HL-60 (cell line): ENCODE measurements around the gene MARK1.

Source experiments
- CTCF ChIP-seq: IDR thresholded peaks from one replicate; pipeline ENCODE4 v1.5.1; 2011; ENCODE audit warnings: low read length, control low read depth, inconsistent platforms; ENCODE audit not compliant: insufficient read depth
- POLR2AphosphoS5 ChIP-seq: IDR thresholded peaks from 2 replicates; pipeline ENCODE4 v1.6.1; 2012; ENCODE audit warnings: low read depth
- REST ChIP-seq: IDR thresholded peaks from 2 replicates; pipeline ENCODE4 v1.6.1; 2012; ENCODE audit warnings: low read depth; ENCODE audit not compliant: insufficient replicate concordance
- SPI1 ChIP-seq: IDR thresholded peaks from 2 replicates; pipeline ENCODE4 v1.6.1; 2012; ENCODE audit warnings: low read depth, mild to moderate bottlenecking, borderline replicate concordance

GRCh38 chr1:220529521-220530020 lies 1.6 kb downstream of the MARK1 start:
- TF ChIP-seq CTCF, result no peak
- TF ChIP-seq REST, result no peak
- TF ChIP-seq POLR2AphosphoS5, result no peak
- no peak for TF ChIP-seq SPI1
